IMR-90 (cell line): ENCODE measurements around the gene OR56B1. TPM values are rescaled to one million over a fixed set of nuclear protein-coding genes. Genes with fewer than 3 reads are reported as not detected.

Source experiments
- ATAC-seq: fragments of 200-7000 bp; cut with Tn5 transposase; 2 replicates; pipeline ENCODE4 v1.9.1; 2020; ENCODE audit warnings: low read depth, mild to moderate bottlenecking, moderate library complexity
- BruUV-seq: library from RNA; stranded (reverse); fragments of 400-500 nt; replicated peaks from 2 replicates; lab custom pipeline; 2021; lab: Mats Ljungman, UMichigan
- CTCF ChIA-PET: fragments of 300-600 bp; formaldehyde crosslinking; extraction: SDS; loops from one replicate; lab custom pipeline; 2021; ENCODE audit warnings: antibody characterized with exemption; lab: Yijun Ruan, JAX
- POLR2A ChIA-PET: fragments of 300-600 bp; sonication (Branson Sonifier 250); formaldehyde crosslinking; loops from one replicate; lab custom pipeline; 2022; ENCODE audit warnings: antibody characterized with exemption; ENCODE audit not compliant: unreplicated experiment; lab: Charles Lee
- DNase-seq: peaks from one replicate; pipeline ENCODE4 v3.0.0; 2013
- H2AFZ ChIP-seq: replicated peaks from 2 replicates; pipeline ENCODE3; 2013; ENCODE audit warnings: low read length, mild to moderate bottlenecking; ENCODE audit not compliant: poor library complexity
- H2AK5ac ChIP-seq: 2 replicates; pipeline ENCODE4 v1.6.1; 2013; ENCODE audit warnings: low read depth, low read length, inconsistent platforms
- H2AK9ac ChIP-seq: replicated peaks from 2 replicates; pipeline ENCODE3; 2013; ENCODE audit warnings: mild to moderate bottlenecking, low read depth, low read length, moderate library complexity; ENCODE audit not compliant: poor library complexity
- H2BK120ac ChIP-seq: 2 replicates; pipeline ENCODE4 v1.6.1; 2013; ENCODE audit warnings: low read depth, low read length, inconsistent platforms
- H2BK15ac ChIP-seq: 3 replicates; pipeline ENCODE4 v1.6.1; 2013; ENCODE audit warnings: low read depth, low read length, inconsistent platforms
- H2BK20ac ChIP-seq: 2 replicates; pipeline ENCODE4 v1.6.1; 2013; ENCODE audit warnings: low read depth, mild to moderate bottlenecking, inconsistent platforms, low read length, moderate library complexity
- H2BK5ac ChIP-seq: 2 replicates; pipeline ENCODE4 v1.6.1; 2013; ENCODE audit warnings: mild to moderate bottlenecking, low read depth, low read length, inconsistent platforms; ENCODE audit not compliant: poor library complexity, severe bottlenecking
- H3K14ac ChIP-seq: replicated peaks from 2 replicates; pipeline ENCODE4 v1.6.1; 2013; ENCODE audit warnings: low read depth, low read length, inconsistent platforms
- H3K18ac ChIP-seq: 2 replicates; pipeline ENCODE4 v1.6.1; 2013; ENCODE audit warnings: low read depth, low read length, control low read depth
- H3K23ac ChIP-seq: 2 replicates; pipeline ENCODE4 v1.6.1; 2013; ENCODE audit warnings: low read depth, low read length, inconsistent platforms
- H3K27ac ChIP-seq: 2 replicates; pipeline ENCODE4 v1.5.1; 2013; ENCODE audit warnings: mild to moderate bottlenecking, control low read depth, low read length; ENCODE audit not compliant: insufficient read depth
- H3K27me3 ChIP-seq: 2 replicates; pipeline ENCODE4 v1.6.1; 2013; ENCODE audit warnings: low read length; ENCODE audit not compliant: control insufficient read depth, insufficient read depth
- H3K36me3 ChIP-seq: 2 replicates; pipeline ENCODE4 v1.6.1; 2013; ENCODE audit warnings: low read length, mixed read lengths; ENCODE audit not compliant: control insufficient read depth, insufficient read depth
- H3K4ac ChIP-seq: 2 replicates; pipeline ENCODE4 v1.6.1; 2013; ENCODE audit warnings: low read depth, low read length, inconsistent platforms
- H3K4me1 ChIP-seq: 2 replicates; pipeline ENCODE4 v1.6.1; 2013; ENCODE audit warnings: low read length, mixed read lengths; ENCODE audit not compliant: control insufficient read depth, insufficient read depth
- H3K4me2 ChIP-seq: 2 replicates; pipeline ENCODE4 v1.6.1; 2013; ENCODE audit warnings: low read depth, mild to moderate bottlenecking, control low read depth, low read length, moderate library complexity
- H3K4me3 ChIP-seq: 2 replicates; pipeline ENCODE4 v1.5.1; 2013; ENCODE audit warnings: low read depth, mild to moderate bottlenecking, control low read depth, low read length, moderate library complexity; ENCODE audit not compliant: insufficient read depth
- H3K56ac ChIP-seq: 2 replicates; pipeline ENCODE4 v1.6.1; 2013; ENCODE audit warnings: low read length, inconsistent platforms; ENCODE audit not compliant: insufficient read depth; ENCODE audit errors: extremely low read depth
- H3K79me1 ChIP-seq, 2 experiments: 2 replicates each; pipeline ENCODE4 v1.6.1; 2013; ENCODE audit warnings: low read length in 2 of 2, inconsistent platforms in 1 of 2, low read depth in 1 of 2
- H3K9ac ChIP-seq: 2 replicates; pipeline ENCODE4 v1.6.1; 2013; ENCODE audit warnings: low read depth, low read length, control low read depth
- H3K9me1 ChIP-seq: 2 replicates; pipeline ENCODE4 v1.6.1; 2013; ENCODE audit warnings: low read length, inconsistent platforms; ENCODE audit not compliant: insufficient read depth
- H3K9me3 ChIP-seq: 2 replicates; pipeline ENCODE4 v1.6.1; 2013; ENCODE audit warnings: low read length; ENCODE audit not compliant: control insufficient read depth, insufficient read depth
- H4K20me1 ChIP-seq: 2 replicates; pipeline ENCODE4 v1.6.1; 2013; ENCODE audit warnings: low read length, inconsistent platforms; ENCODE audit not compliant: insufficient read depth
- H4K5ac ChIP-seq: 2 replicates; pipeline ENCODE4 v1.6.1; 2013; ENCODE audit warnings: mild to moderate bottlenecking, low read depth, low read length, control low read depth
- H4K8ac ChIP-seq, 2 experiments: 2 replicates each; pipeline ENCODE4 v1.6.1; 2013; ENCODE audit warnings: low read depth in 2 of 2, low read length in 2 of 2, control low read depth in 1 of 2, inconsistent platforms in 1 of 2
- H4K91ac ChIP-seq: 2 replicates; pipeline ENCODE4 v1.6.1; 2013; ENCODE audit warnings: low read depth, low read length, inconsistent platforms; ENCODE audit not compliant: insufficient read depth
- CEBPB ChIP-seq: IDR thresholded peaks from 2 replicates; pipeline ENCODE4 v1.6.1; 2012; ENCODE audit warnings: low read depth, low read length, improper control_type of control experiment
- CHD1 ChIP-seq: IDR thresholded peaks from 2 replicates; pipeline ENCODE4 v1.6.1; 2012; ENCODE audit warnings: low read depth, low read length, improper control_type of control experiment
- MAZ ChIP-seq: IDR thresholded peaks from 2 replicates; pipeline ENCODE4 v1.6.1; 2012; ENCODE audit warnings: low read depth, mild to moderate bottlenecking, low read length, improper control_type of control experiment, moderate library complexity, borderline replicate concordance
- MXI1 ChIP-seq: IDR thresholded peaks from 2 replicates; pipeline ENCODE4 v1.6.1; 2012; ENCODE audit warnings: low read depth, mild to moderate bottlenecking, low read length, moderate library complexity, borderline replicate concordance
- NFE2L2 ChIP-seq: fragments of 150-350 bp; IDR thresholded peaks from 2 replicates; pipeline ENCODE4 v1.6.1; 2016; ENCODE audit warnings: low read depth, mild to moderate bottlenecking, low read length
- RAD21 ChIP-seq: IDR thresholded peaks from 2 replicates; pipeline ENCODE4 v1.6.1; 2012; ENCODE audit warnings: low read length, improper control_type of control experiment
- RCOR1 ChIP-seq: IDR thresholded peaks from 2 replicates; pipeline ENCODE4 v1.6.1; 2012; ENCODE audit warnings: mild to moderate bottlenecking, low read length, improper control_type of control experiment; ENCODE audit not compliant: insufficient replicate concordance
- RFX5 ChIP-seq: IDR thresholded peaks from 2 replicates; pipeline ENCODE4 v1.8.0; 2012; ENCODE audit warnings: low read depth, mild to moderate bottlenecking, low read length, moderate library complexity
- WGBS, 2 experiments: methylation state at CpG; one replicate each; pipeline versions ENCODE4 v1.1.5 to v1.1.7; 2013; ENCODE audit warnings: missing lambda C conversion rate in 2 of 2; ENCODE audit not compliant: insufficient read length in 1 of 2; ENCODE audit errors: extremely low coverage in 2 of 2; 5-methylcytosine and 5-hydroxymethylcytosine counted together
- dilution Hi-C: fragments of 300-500 bp; cut with HindIII; formaldehyde crosslinking; loops from one replicate; pipeline ENCODE4 v1.14.3; 2018; ENCODE audit warnings: low sequenced_read_pairs; ENCODE audit not compliant: unreplicated experiment
- in situ Hi-C: fragments of 300-500 bp; cut with MboI; formaldehyde crosslinking; loops from 3 replicates; pipeline ENCODE4 v1.14.3; 2019; ENCODE audit warnings: low sequenced_read_pairs, inconsistent platforms, mixed read lengths
- intact Hi-C: fragments of 100-400 bp; cut with micrococcal nuclease; formaldehyde crosslinking; loops from 2 replicates; pipeline ENCODE4 v1.10.0; 2022
- polyA plus RNA-seq, 3 experiments: library from polyadenylated mRNA; depleted of rRNA; stranded (reverse); fragments of >200 nt; gene quantifications; 2 replicates each; pipeline ENCODE4 v1.2.3, GENCODE V29; 2012; ENCODE audit warnings: low replicate concordance in 1 of 3
- total RNA-seq: library from RNA; depleted of rRNA; stranded (reverse); fragments of >200 nt; gene quantifications from 2 replicates; pipeline ENCODE4 v1.2.3, GENCODE V29; 2012

OR56B1 gene
- total and polyA plus RNA-seq, 2 of the 4 experiments (the other 2 are of a cell fraction) = not detected

DNA sequence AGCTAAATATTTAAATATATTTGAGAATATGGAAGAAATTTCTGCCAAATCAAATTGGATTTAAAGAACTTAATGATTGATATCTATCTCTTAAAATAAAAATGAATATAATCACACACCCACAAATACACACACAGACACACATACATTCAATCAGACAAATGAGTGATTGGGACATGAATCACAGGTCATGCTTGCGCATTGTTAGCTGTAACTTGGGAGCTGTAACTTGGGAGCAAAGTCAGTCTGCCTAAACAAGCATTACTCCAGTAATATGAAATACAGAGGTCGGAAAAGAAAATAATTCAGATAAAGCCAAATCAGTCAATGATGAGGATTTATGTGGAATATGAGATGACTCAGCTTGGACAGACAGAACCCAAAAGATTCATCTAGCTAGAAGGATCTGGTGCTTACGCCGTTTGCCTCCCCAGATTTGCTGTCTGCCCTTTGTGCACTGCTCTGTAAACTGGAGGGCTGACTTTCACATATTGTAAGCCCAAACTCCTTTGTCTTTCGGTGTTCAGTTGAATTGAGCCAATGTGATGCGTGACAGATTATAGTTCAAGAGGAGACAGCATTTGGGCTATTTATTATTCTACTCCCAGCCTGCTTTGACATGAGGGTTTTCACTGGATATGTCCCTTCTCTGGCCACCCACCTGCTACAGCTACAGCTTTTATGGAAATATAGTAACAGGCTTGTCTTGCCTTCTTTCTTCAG is 1.6 kb downstream of the OR56B1 start:
- POLR2A ChIA-PET = no interaction called here
- no peak for DNase-seq

More for the DNA sequence above, 1.6 kb downstream of the OR56B1 start:
- Histone ChIP-seq H2BK5ac (no peak overlapping the region), H2AFZ (no peak overlapping the region), H3K27me3 (no peaks in the 10 kb centered on the region), H3K79me1 (no peaks in the 10 kb centered on the region), H3K4me2 (no peak overlapping the region), H4K20me1 (no peaks in the 10 kb centered on the region), H2AK9ac (no peak overlapping the region), H4K91ac (no peak overlapping the region), H3K9ac (no peak overlapping the region), H3K4me1 (no peaks in the 10 kb centered on the region), H3K9me1 (no peaks in the 10 kb centered on the region), H2AK5ac (no peak overlapping the region), H4K8ac (no peak overlapping the region), H3K9me3 (no peaks in the 10 kb centered on the region; the same call in 1 of the 2 replicates), H2BK15ac (no peak overlapping the region), H3K4me3 (no peak overlapping the region), H3K23ac (no peak overlapping the region), H2BK20ac (no peak overlapping the region), H2BK120ac (no peak overlapping the region), H3K36me3 (no peaks in the 10 kb centered on the region), H4K5ac (no peak overlapping the region), H3K27ac (no peak overlapping the region), H3K18ac (no peak overlapping the region), H3K56ac (no peak overlapping the region), H3K4ac (no peak overlapping the region), H3K14ac (no peak overlapping the region)
- WGBS, 2 experiments = no CpG with 5 or more reads among the region's 6 CpGs
- in situ Hi-C loops = no loop called here
- ATAC-seq = no peak
- no TSS peak for BruUV-seq
- no peak for TF ChIP-seq CHD1
- TF ChIP-seq NFE2L2 = no peak
- no peak for TF ChIP-seq RCOR1
- no peak for TF ChIP-seq CEBPB
- TF ChIP-seq RFX5 = no peak
- TF ChIP-seq MAZ = no peak
- no peak for TF ChIP-seq RAD21
- TF ChIP-seq MXI1 = no peak
- intact Hi-C loops = no loop called here
- dilution Hi-C loops = no loop called here
- CTCF ChIA-PET = interaction anchor here (0.7 kb wide), 1 partner anchor 981 kb away, joined by 3 read pairs; no protein-coding TSS in a partner anchor
